NCI-H2227 (cell line): ENCODE data around the gene HLA-C.
"Not testable (repeated sequence)": the region's sequence is repeated elsewhere in the genome, so short reads cannot be mapped to it uniquely, and the experiment has no call there.

Experiments used
- DNase-seq: peaks from one replicate; lab custom pipeline; 2025; ENCODE audit not compliant: unreplicated experiment; lab: John Stamatoyannopoulos, UW

The HLA-C gene

DNA sequence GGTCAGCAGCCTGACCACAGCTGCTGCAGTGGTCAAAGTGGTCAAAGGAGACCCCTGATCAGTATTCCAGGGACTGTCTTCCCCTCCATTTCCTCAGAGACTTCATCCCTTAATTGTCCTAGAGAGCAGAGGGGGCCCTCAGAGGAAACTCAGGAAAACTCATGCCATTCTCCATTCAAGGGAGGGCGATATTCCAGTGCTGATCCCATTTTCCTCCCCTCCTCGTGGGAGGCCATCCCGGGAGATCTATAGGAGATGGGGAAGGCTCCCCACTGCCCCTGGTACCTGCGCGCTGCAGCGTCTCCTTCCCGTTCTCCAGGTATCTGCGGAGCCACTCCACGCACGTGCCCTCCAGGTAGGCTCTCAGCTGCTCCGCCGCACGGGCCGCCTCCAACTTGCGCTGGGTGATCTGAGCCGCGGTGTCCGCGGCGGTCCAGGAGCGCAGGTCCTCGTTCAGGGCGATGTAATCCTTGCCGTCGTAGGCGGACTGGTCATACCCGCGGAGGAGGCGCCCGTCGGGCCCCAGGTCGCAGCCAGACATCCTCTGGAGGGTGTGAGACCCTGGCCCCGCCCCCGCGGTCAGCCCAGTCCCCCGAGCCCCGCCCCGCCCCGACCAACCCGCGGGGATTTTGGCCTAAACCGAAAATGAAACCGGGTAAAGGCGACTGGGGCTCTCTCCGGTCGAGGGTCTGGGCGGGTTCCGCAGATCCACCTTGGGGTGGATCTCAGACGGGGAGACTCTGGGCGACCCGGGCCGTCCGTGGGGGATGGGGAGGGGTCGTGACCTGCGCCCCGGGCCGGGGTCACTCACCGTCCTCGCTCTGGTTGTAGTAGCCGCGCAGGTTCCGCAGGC, 878 bp downstream of the HLA-C start:
- peak; percentile 19 for DNase-seq

DNA sequence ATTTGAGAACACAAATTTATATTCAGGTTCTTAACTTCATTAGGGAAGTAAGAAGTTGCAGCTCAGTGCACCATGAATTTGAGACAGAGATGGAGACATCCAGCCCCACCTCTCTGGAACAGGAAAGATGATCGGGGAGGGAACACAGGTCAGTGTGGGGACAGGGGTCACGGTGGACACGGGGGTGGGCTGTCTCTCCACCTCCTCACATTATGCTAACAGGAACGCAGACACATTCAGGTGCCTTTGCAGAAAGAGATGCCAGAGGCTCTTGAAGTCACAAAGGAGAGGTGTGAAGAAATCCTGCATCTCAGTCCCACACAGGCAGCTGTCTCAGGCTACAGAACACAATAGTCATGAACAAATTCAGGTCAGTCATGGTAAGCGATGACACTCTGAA, 3.1 kb downstream of the HLA-C start:
- no peak for DNase-seq

DNA sequence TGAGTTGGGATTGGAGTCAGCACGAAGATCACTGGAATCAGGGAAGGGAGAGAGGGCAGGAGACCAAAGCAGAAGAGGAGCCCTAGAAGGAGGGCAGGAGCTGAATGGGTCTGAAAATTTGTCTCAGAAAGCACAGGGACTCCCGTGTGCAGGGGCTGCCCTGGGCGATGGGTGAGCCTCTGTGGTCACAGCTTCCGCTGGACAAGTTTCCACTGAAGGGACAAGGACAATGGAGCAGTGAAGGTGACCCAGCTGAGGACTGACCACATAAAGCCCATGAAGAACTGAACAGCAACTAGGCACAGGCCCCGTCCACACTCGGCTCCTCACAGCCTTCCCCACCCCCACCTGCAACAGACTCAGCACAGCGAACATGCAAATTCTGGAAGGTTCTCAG, 3.5 kb downstream of the HLA-C start:
- DNase-seq: no peak

DNA sequence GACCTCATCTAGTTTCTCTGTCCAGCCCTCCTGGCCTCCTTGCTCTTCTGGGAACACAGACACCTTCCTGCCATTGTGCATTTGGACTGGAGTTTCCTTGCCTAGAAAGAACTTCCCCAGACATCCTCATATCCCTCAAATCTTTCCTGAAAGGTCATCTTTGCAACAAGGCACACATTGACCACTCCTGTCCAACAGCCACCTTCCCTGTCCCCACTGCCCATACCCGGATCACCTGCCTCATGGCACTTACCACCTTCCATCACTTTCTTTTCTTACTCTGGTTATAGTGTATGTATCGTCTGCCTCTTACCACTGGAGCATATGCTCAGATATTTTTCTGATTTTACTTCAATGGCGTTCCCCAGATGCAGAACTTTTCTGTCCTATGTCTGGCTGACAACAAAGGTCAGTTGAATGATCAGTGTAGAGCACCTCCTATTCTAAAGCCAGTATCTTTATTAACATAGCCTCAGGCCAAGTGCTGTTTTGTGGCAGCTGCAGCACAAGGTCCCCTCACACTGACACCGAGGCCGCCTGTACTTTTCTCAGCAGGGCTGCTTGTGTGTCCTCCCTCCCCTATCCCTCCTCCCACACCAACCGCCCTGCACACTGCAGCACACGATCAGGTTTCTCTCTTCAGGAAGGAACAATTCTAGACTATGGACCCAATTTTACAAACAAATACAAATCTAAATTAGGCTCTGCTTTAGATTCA, 4.1 kb downstream of the HLA-C start:
- DNase-seq: no peak

DNA sequence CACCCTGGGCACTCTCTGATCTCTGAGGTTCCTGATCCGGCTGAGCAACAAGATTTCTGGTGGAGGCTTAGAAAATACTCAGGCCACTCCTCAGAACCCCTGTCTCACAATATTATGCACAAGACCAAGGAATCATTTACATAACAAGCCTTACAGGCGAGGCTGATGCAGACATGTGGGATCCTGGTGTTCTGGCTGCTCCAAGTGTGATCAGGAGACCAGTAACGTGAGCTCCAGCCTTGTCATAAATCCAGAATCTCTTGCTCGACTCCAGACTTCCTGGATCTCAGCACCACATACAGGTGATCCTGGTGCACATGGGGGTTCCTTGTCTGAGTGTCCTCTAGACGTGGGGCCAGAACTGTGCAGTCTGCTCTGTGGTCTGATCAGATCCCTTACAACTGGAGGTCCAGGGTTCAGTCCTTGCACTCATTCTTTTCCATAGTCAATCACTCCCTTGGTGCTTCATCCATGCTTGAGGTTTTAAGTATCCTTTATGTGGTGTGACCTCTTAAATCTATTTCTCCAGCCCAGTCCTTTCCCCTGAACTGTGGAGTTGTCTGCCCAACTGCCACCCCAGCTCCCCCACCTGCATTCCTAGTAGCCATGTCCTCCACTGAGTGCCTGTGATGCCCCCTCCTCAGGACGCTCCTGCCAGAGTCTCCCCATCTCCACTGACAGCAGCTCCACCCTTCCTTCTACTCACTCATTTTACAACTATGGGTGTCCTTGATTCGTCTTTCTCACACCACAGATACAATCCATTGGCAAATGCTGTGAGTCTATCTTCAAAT, 5.1 kb downstream of the HLA-C start:
- DNase-seq: no peak

DNA sequence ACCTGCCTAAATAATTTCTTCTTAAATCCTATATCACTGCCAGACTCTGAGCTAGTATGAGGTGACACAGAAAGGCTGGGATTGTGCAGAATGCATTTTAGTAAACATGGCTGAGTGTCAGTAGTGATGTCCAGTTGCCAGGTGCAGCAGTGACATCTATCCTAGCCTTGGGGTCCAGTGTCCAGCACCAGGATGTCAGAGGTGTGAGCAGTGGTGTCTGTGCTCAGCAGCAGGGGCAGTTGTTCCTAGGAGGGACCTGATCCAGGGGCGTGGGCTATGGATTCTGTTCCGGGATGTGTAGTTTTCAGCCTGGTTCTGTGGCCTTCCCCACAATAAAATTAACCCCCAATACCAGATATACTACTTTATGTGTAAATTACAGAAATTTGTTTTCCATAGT, 6.0 kb downstream of the HLA-C start:
- DNase-seq: no peak

DNA sequence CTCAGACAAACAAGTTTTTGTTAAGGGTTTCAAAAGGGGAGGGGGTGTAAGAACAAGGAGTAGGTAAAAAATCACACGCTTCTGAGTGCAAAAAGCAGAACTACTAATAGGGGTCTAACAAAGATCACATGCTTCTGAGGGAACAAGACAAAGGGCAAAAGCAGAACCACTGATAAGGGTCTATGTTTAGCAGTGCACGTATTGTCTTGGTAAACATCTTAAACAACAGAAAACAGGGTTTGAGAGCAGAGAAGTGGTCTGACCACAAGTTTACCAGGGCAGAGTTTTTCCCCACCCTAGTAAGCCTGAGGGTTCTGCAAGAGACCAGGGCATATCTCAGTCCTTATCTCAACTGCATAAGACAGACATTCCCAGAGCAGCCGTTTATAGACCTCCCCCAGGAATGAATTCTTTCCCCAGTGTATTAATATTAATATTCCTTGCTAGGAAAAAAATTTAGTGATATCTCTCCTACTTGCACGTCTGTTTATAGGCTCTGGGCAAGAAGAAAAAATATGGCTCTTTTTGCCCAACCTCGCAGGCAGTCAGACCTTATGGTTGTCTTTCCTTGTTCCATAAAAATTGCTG, 8.5 kb downstream of the HLA-C start:
- DNase-seq: not testable (repeated sequence)

DNA sequence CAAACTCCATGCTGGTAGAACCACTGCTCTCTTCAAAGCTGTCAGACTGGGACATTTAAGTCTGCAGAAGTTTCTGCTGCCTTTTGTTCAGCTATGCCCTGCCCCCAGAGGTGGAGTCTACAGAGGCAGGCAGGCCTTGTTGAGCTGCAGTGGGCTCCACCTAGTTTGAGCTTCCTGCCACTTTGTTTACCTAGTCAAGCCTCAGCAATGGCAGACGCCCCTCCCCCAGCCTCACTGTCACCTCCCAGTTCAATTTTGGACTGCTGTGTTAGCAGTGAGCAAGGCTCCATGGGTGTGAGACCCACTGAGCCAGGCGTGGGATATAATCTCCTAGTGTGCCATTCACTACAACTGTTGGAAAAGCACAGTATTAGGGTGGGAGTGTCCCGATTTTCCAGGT, 11.9 kb downstream of the HLA-C start:
- DNase-seq: not testable (repeated sequence)

DNA sequence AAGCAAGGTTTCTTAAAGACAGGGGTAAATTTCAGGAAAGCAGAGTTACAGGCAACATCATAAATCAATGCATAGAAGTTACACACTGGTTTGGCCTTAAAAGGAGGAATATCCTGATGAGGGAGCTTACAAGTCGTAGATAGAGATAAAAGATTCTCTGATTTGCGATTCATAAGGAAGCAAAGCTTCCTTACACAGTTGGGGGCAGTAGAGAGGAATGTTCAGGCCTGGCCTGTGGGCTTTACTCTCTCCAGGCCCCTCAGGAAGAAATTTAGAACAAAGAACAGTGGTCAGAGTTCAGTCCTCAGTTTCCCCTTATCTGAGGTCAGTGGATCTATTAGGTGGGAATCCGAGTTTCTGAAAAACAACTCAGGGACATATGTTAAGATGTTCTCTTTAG, 19.3 kb downstream of the HLA-C start:
- DNase-seq: no peak

DNA sequence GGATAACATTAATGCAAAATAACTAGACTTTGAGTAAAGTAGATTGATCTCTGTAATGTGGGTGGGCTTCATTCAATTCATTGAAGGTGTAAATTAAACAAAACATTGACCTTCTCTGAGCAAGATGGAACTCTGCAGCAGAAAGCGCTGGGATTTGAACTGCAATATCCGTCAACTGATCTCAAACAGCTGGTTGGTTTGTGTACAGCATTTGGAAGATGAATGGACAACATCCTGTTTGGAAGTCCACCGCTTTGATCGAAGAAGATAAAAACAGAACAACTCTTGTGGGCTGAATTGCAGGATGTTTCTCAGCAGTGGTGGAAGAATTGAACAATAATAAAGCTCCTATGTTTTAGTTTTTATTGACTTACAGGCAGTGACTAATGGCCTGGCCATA, 20.6 kb downstream of the HLA-C start:
- DNase-seq: no peak

DNA sequence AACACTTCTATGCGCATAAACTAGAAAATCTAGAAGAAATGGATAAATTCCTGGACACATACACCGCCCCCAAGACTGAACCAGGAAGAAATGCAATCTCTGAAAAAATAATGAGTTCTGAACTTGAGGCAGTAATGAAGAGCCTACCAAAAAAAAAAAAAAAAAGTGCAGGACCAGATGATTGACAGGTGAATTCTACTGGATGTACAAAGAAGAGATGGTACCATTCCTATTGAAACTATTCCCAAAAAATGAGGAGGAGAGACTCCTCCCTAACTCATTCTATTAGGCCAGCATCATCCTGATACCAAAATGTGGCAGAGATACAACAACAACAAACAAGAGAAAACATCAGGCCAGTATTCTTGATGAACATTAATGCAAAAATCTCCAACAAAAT, 22.7 kb downstream of the HLA-C start:
- no peak for DNase-seq

DNA sequence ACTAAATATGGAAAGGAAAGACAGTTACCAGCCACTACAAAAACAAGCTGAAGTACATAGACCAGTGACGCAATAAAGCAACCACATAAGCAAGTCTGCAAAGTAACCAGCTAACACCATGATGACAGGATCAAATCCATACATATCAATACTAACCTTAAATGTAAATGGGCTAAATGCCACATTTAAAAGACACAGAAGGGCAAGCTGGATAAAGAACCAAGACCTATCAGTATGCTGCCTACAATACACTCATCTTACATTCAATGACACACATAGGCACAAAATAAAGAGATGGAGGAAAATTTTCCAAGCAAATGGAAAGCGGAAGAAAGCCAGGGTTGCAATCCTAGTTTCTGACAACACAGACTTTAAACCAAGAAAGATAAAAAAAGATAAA, 24.1 kb downstream of the HLA-C start:
- no peak for DNase-seq

DNA sequence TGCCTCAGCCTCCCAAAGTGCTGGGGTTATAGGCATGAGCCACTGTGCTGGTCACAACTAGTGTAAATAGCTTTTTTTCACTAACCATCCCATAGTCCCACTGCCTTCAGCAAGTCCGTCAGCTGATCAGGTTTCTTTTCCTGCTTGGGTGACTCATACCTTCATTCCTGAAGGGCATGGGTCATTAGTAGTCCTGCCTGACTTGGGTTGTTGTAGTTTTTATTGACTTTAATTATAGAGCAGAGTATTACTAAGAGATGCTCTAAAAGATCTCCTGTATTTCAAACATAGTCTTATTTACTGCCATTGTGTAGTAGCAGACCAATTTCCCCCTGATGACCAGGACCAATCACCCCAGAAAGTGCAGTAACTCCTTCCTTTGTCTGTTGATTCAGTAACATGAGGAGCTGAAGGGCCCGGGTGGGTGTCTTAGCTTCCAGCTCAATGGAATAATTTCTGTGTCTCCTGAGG, 25.8 kb downstream of the HLA-C start:
- DNase-seq: no peak

DNA sequence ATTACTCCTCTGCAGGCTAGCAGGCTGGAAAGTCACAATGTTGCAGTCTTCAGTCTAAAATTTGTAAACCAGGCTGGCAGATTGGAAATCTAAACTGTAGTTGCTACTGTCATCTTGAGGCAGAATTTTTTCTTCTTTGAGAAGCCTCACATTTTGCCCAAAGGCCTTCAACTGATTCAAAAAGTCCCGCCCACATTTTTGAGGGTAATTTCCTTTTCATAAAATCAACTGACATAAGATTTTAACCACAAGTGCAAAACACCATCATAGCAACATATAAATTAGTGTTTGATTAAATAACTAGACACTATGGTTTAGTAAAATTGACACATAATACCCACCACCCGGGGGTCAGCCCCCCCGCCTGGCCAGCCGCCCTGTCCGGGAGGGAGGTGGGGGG, 28.4 kb downstream of the HLA-C start:
- DNase-seq: no peak

DNA sequence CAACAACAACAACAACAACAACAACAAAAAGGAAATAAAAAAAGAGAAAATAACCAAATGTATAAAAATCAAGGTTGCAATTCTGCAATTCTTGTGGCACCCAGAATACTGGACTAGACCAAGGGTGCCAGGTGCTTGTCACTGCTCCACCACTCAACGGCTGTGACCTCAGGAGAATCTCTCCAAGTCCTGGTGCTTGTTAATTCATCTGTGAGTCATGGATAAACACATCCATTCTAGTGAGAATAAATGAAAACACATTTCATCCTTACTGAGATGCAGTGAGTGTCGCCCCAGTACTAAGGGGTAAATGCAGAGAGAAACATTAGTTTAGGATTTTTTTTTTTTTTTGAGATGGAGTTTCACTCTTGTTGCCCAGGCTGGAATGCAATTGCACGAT, 32.0 kb downstream of the HLA-C start:
- DNase-seq: no peak

DNA sequence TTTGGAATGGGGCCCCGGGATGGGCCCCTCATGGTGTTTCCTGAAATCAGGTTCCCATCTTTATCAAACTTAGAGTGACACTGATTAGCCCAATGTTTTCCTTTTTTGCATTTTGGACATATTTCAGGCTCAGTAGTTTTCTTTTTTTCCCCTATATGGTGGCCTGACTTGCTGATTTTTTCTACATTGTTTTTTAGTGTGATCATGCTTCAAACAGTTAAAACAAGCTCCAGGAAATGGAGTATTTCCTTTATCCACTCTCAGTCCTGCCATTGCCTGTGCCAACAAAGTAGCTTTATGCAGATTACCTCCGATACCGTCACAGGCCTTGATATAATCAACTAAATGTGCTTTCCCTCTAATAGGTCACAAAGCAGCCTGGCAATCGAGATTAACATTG, 37.8 kb downstream of the HLA-C start:
- not testable (repeated sequence) for DNase-seq

DNA sequence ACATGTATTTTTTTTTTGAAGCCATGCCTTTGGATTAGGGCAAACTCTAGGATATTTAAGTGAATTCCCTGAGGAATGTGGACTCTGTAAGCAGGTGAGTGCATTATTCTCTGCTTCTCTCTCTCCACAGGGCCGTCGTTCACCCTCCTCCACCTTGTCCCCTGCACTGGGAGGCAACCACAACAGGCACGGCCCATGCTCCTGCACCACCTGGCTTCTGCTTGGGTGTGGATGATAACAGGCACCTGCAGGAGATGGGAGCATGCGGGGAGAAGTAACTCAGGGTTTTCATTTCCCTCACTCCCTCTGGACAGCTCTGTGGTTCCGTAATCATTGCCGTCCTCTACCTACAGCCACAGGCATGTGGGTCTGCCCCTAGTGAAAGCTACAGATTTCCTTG, 43.4 kb downstream of the HLA-C start:
- no peak for DNase-seq

DNA sequence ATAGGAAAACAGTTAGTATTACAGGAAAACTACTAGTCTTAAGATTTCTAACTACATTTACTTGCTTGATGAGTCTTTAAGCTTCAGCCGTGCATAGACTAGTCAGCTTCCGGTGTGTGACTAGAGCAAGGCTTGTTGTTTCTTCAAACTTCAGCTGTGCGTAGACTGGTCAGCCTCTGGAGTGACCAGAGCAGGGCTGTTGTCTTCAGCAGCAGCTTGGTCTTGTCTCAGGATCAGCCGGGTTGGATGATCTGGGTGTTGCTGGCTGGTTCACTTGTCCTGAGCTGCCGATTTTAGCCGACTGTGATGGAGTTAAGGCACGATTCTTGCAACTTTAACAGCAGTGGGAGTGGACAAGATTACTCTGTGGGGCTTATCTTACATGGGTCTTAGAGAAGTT, 44.7 kb downstream of the HLA-C start:
- DNase-seq: no peak

DNA sequence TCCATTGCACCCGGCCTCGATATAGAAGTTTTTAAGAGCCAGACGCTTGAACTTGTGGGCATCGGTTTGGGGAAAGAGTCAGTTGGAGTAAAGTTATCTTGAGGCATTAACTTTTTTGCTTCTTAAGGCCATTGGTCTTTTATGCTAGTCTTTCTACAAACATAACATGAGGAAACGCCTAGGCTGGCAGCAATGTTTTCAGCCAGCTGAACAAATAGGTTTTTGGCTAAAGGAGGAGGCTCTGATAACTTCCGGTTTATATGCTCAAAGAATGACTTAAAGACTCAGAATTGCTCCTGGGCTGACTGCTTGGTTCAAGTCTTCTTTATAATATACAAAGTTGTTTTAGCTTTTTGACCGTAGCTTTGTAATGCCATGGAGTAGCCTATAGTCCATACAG, 46.2 kb downstream of the HLA-C start:
- DNase-seq: no peak

DNA sequence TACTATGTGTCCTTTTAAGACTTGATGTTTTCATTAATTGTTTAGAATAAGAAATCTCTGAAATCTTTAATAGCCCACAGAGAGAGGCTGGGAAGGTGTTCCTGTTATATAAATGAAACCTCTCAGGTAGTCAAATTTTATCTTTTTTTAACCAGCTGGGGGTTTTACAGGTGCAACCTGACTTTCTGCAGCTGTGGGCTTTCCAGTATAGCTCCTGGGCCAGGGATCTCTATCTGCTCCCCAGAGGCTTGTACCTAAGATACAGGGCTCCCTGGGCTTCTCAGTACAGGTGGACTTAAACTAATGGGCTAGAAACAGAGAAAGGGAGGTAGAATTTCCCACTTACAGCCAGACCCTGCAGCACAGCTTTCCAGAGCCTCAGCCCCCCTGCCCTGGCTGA, 49.4 kb downstream of the HLA-C start:
- DNase-seq: no peak
